H1 (cell line): Measurements from ENCODE around the gene ANO2. TPM values are rescaled to one million over a fixed set of nuclear protein-coding genes. Genes with fewer than 3 reads are reported as not detected.

ENCODE experiments used
- RAD21 ChIP-seq, 2 experiments: IDR thresholded peaks in 1 of 2; conservative IDR thresholded peaks in 1 of 2; 2 replicates each; pipeline ENCODE4 v1.6.1; 2011; ENCODE audit warnings: low read depth in 2 of 2, low read length in 2 of 2, improper control_type of control experiment in 1 of 2, inconsistent platforms in 1 of 2, mild to moderate bottlenecking in 1 of 2, moderate library complexity in 1 of 2
- polyA plus RNA-seq, 7 experiments: library from polyadenylated mRNA; depleted of rRNA in 3 of 7; stranded (reverse) in 5 of 7; unstranded in 2 of 7; fragments of >200 nt in 5 of 7; fragments of 200-250 nt in 2 of 7; gene quantifications; 1 replicate in 5 of 7; 2 replicates in 1 of 7; 4 replicates in 1 of 7; pipeline versions ENCODE4 v1.2.1 to v1.2.3, GENCODE V29; 2011 to 2013; ENCODE audit warnings: missing spikeins in 2 of 7, mixed read lengths in 2 of 7
- total RNA-seq: library from RNA; stranded (reverse); fragmentation: NEBNext Ultra II Directional; extraction: Animal tissue kit (Norgen Biotek cat#: 25700); gene quantifications from 2 replicates; pipeline ENCODE4 v1.2.1, GENCODE V29; 2021
- TF ChIP-seq, protein P1 (sequence below): fragments of 300-600 bp; sonication (generic); IDR thresholded peaks from 2 replicates; pipeline ENCODE4 v1.7.1; 2012; ENCODE audit warnings: low read length, moderate library complexity, mild to moderate bottlenecking, inconsistent platforms; ENCODE audit not compliant: insufficient replicate concordance

Gene ANO2
- total and polyA plus RNA-seq, 2 of the 8 experiments (the other 6 are each of a cell fraction or from before 2014, with no cell fraction given) = 1.9 to 5.5 TPM

DNA sequence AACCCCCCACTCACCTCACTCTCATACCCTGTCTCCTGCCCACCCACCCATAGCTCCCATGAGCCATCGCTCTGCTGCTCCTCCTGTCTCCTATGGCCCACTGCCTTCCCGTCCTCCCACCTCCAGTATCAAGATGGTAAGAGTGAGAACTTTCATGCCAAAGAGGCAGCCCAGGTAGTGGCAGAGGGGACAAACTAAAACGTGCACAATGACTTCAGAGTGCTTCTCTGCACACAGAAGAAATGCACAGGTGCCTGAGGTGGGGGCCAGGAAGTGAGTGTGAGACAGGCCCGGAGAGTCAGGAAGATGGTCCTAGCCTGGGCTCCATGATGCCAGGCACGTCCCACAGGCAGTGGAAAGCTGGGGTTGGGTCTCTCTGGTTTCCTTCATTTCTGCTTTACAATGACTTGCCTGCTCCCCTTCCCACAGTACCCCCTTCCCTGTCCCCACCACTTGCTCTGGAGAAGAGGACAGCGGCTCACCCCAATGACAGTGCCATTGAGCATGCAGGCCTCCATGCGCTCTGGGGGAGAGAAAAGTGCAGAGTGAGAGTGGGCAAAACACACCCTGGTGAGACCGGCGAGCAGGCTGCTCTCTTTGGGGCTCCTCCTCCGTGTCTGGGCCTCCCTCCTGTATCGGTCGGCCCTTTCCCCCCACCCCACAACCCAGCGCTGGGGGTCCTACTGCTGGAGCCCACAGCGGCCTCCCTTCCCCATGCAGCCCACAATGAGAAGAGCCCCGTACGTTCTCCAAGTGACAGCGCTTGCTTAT, 22.8 kb upstream of the ANO2 start (continued):
- TF ChIP-seq, protein P1, sequence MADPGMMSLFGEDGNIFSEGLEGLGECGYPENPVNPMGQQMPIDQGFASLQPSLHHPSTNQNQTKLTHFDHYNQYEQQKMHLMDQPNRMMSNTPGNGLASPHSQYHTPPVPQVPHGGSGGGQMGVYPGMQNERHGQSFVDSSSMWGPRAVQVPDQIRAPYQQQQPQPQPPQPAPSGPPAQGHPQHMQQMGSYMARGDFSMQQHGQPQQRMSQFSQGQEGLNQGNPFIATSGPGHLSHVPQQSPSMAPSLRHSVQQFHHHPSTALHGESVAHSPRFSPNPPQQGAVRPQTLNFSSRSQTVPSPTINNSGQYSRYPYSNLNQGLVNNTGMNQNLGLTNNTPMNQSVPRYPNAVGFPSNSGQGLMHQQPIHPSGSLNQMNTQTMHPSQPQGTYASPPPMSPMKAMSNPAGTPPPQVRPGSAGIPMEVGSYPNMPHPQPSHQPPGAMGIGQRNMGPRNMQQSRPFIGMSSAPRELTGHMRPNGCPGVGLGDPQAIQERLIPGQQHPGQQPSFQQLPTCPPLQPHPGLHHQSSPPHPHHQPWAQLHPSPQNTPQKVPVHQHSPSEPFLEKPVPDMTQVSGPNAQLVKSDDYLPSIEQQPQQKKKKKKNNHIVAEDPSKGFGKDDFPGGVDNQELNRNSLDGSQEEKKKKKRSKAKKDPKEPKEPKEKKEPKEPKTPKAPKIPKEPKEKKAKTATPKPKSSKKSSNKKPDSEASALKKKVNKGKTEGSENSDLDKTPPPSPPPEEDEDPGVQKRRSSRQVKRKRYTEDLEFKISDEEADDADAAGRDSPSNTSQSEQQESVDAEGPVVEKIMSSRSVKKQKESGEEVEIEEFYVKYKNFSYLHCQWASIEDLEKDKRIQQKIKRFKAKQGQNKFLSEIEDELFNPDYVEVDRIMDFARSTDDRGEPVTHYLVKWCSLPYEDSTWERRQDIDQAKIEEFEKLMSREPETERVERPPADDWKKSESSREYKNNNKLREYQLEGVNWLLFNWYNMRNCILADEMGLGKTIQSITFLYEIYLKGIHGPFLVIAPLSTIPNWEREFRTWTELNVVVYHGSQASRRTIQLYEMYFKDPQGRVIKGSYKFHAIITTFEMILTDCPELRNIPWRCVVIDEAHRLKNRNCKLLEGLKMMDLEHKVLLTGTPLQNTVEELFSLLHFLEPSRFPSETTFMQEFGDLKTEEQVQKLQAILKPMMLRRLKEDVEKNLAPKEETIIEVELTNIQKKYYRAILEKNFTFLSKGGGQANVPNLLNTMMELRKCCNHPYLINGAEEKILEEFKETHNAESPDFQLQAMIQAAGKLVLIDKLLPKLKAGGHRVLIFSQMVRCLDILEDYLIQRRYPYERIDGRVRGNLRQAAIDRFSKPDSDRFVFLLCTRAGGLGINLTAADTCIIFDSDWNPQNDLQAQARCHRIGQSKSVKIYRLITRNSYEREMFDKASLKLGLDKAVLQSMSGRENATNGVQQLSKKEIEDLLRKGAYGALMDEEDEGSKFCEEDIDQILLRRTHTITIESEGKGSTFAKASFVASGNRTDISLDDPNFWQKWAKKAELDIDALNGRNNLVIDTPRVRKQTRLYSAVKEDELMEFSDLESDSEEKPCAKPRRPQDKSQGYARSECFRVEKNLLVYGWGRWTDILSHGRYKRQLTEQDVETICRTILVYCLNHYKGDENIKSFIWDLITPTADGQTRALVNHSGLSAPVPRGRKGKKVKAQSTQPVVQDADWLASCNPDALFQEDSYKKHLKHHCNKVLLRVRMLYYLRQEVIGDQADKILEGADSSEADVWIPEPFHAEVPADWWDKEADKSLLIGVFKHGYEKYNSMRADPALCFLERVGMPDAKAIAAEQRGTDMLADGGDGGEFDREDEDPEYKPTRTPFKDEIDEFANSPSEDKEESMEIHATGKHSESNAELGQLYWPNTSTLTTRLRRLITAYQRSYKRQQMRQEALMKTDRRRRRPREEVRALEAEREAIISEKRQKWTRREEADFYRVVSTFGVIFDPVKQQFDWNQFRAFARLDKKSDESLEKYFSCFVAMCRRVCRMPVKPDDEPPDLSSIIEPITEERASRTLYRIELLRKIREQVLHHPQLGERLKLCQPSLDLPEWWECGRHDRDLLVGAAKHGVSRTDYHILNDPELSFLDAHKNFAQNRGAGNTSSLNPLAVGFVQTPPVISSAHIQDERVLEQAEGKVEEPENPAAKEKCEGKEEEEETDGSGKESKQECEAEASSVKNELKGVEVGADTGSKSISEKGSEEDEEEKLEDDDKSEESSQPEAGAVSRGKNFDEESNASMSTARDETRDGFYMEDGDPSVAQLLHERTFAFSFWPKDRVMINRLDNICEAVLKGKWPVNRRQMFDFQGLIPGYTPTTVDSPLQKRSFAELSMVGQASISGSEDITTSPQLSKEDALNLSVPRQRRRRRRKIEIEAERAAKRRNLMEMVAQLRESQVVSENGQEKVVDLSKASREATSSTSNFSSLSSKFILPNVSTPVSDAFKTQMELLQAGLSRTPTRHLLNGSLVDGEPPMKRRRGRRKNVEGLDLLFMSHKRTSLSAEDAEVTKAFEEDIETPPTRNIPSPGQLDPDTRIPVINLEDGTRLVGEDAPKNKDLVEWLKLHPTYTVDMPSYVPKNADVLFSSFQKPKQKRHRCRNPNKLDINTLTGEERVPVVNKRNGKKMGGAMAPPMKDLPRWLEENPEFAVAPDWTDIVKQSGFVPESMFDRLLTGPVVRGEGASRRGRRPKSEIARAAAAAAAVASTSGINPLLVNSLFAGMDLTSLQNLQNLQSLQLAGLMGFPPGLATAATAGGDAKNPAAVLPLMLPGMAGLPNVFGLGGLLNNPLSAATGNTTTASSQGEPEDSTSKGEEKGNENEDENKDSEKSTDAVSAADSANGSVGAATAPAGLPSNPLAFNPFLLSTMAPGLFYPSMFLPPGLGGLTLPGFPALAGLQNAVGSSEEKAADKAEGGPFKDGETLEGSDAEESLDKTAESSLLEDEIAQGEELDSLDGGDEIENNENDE = no peak
- TF ChIP-seq RAD21 (IDR thresholded peaks at IDR 0.05 in 1 of 2, conservative IDR thresholded peaks at IDR 0.05 in 1 of 2; ENCODE audit: low read depth in 2 of 2, low read length in 2 of 2) = no peak
- TF ChIP-seq, all 59 proteins: peak for 0
